ENCODE measurements around the gene SYT14.

The SYT14 gene

GRCh38 chr1:210214573-210215409, 276.8 kb downstream of the SYT14 start:
- DNase-seq = no peak

GRCh38 chr1:210217482-210217881, 279.5 kb downstream of the SYT14 start:
- no peak for DNase-seq

- DNase-seq = no peak
Measured at GRCh38 chr1:210218047-210218446, 280.0 kb downstream of the SYT14 start.
